Natural killer cell (primary cell): Measurements from ENCODE around the gene CNGA4. TPM values are rescaled to one million over a fixed set of nuclear protein-coding genes. Genes with fewer than 3 reads are reported as not detected.

ENCODE experiments used
- ATAC-seq, 3 donors: fragments of 150-1000 bp in 2 of 3; fragments of 200-7000 bp in 1 of 3; cut with Tn5 transposase; 1 replicate in 1 of 3; 2 replicates in 2 of 3; pipeline ENCODE4 v1.10.0; 2021; ENCODE audit warnings: mild to moderate bottlenecking in 2 of 3, moderate library complexity in 2 of 3
- DNase-seq, 2 donors: peaks; one replicate each; pipeline versions ENCODE4 v3.0.0 to v3.0.0-alpha.2; 2013 to 2021; ENCODE audit warnings: mixed read lengths in 1 of 2
- H3K27ac ChIP-seq: one replicate; pipeline ENCODE4 v1.5.1; 2013; ENCODE audit warnings: mild to moderate bottlenecking, low read length
- H3K27me3 ChIP-seq: one replicate; pipeline ENCODE4 v1.6.1; 2013; ENCODE audit warnings: low read length; ENCODE audit not compliant: control insufficient read depth, insufficient read depth
- H3K36me3 ChIP-seq: one replicate; pipeline ENCODE4 v1.6.1; 2013; ENCODE audit warnings: low read length; ENCODE audit not compliant: control insufficient read depth, insufficient read depth
- H3K4me1 ChIP-seq: one replicate; pipeline ENCODE4 v1.6.1; 2013; ENCODE audit warnings: low read length; ENCODE audit not compliant: control insufficient read depth, insufficient read depth
- H3K4me3 ChIP-seq: one replicate; pipeline ENCODE4 v1.5.1; 2013; ENCODE audit warnings: low read length
- H3K9me3 ChIP-seq: one replicate; pipeline ENCODE4 v1.6.1; 2013; ENCODE audit warnings: low read length; ENCODE audit not compliant: control insufficient read depth, insufficient read depth
- H3K27ac Mint-ChIP-seq, 2 donors: one replicate each; pipeline ENCODE4 v1.8.0; 2022; ENCODE audit warnings: mild to moderate bottlenecking in 2 of 2, mixed read lengths in 2 of 2, moderate library complexity in 1 of 2
- H3K27me3 Mint-ChIP-seq, 2 donors: one replicate each; pipeline ENCODE4 v1.8.0; 2022; ENCODE audit warnings: low read depth in 2 of 2, mixed read lengths in 2 of 2
- H3K36me3 Mint-ChIP-seq: one replicate; pipeline ENCODE4 v1.8.0; 2022; ENCODE audit warnings: mixed read lengths
- H3K4me1 Mint-ChIP-seq, 2 donors: one replicate each; pipeline ENCODE4 v1.8.0; 2022; ENCODE audit warnings: mixed read lengths in 2 of 2
- H3K4me3 Mint-ChIP-seq: one replicate; pipeline ENCODE4 v1.8.0; 2022; ENCODE audit warnings: mild to moderate bottlenecking, moderate library complexity, mixed read lengths
- H3K9me3 Mint-ChIP-seq, 2 donors: one replicate each; pipeline ENCODE4 v1.8.0; 2022; ENCODE audit warnings: mixed read lengths in 2 of 2
- WGBS: methylation state at CpG from one replicate; pipeline ENCODE4 v1.1.7; 2013; ENCODE audit warnings: missing lambda C conversion rate; ENCODE audit not compliant: insufficient coverage; 5-methylcytosine and 5-hydroxymethylcytosine counted together
- intact Hi-C: fragments of 100-400 bp; cut with micrococcal nuclease; formaldehyde crosslinking; loops from one replicate; pipeline ENCODE4 v1.14.2; 2022
- total RNA-seq, 4 donors: library from RNA; stranded (reverse); fragments of 120-200 nt in 1 of 4; gene quantifications; one replicate each; pipeline versions ENCODE4 v1.2.3 to v1.2.4, GENCODE V29; 2013 to 2022
- TF ChIP-seq, protein P1 (sequence below): fragments of 200-600 bp; IDR thresholded peaks from one replicate; pipeline ENCODE4 v1.8.0; 2022; ENCODE audit warnings: antibody characterized with exemption

The CNGA4 gene
- total RNA-seq, 3 donors from 2014 or later (not counting 1 experiment from before 2014, with no cell fraction given) = 0.35 to 0.50 (median 0.39) TPM

- H3K27ac Mint-ChIP-seq = peak overlapping the region; percentile 89 to 90
- H3K4me1 ChIP-seq = peaks cover 61% of the 10 kb centered on the region
- no peaks in the 10 kb centered on the region for H3K27me3 ChIP-seq
- peak in 1 of 2 donors; percentile 34 for DNase-seq
- no peaks in the 10 kb centered on the region for H3K9me3 ChIP-seq
- H3K27me3 Mint-ChIP-seq = no peaks in the 10 kb centered on the region
- WGBS = 58% methylated on average over 2 of the region's 2 CpGs
- ATAC-seq = peak; percentile 65 to 83 (median 69)
- peak overlapping the region; percentile 84 for H3K4me3 Mint-ChIP-seq
- no peaks in the 10 kb centered on the region for H3K36me3 Mint-ChIP-seq
- H3K4me1 Mint-ChIP-seq = peaks cover 86 to 90% of the 10 kb centered on the region in 2 donors
- peak overlapping the region; percentile 82 for H3K27ac ChIP-seq
- TF ChIP-seq, protein P1, sequence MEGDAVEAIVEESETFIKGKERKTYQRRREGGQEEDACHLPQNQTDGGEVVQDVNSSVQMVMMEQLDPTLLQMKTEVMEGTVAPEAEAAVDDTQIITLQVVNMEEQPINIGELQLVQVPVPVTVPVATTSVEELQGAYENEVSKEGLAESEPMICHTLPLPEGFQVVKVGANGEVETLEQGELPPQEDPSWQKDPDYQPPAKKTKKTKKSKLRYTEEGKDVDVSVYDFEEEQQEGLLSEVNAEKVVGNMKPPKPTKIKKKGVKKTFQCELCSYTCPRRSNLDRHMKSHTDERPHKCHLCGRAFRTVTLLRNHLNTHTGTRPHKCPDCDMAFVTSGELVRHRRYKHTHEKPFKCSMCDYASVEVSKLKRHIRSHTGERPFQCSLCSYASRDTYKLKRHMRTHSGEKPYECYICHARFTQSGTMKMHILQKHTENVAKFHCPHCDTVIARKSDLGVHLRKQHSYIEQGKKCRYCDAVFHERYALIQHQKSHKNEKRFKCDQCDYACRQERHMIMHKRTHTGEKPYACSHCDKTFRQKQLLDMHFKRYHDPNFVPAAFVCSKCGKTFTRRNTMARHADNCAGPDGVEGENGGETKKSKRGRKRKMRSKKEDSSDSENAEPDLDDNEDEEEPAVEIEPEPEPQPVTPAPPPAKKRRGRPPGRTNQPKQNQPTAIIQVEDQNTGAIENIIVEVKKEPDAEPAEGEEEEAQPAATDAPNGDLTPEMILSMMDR = no peak
- H3K9me3 Mint-ChIP-seq = peaks cover 0 to 3% of the 10 kb centered on the region in 2 donors
- H3K4me3 ChIP-seq = no peak overlapping the region
- peaks cover 7% of the 10 kb centered on the region for H3K36me3 ChIP-seq
- intact Hi-C loops = loop anchor here (1.0 to 5.0 kb wide), 3 partner anchors 27 to 281 kb away; partner anchors contain the start of genes ARFIP2, FHIP1B and TIMM10B
Measured at GRCh38 chr11:6201481-6201880, 37.4 kb upstream of the CNGA4 start.

- WGBS = 46% methylated on average over 1 of the region's 1 CpG
- Mint-ChIP-seq H3K9me3 (peaks cover 0 to 3% of the 10 kb centered on the region in 2 donors), H3K27ac (peak overlapping the region; percentile 89 to 90), H3K27me3 (no peaks in the 10 kb centered on the region), H3K4me1 (peaks cover 82 to 92% of the 10 kb centered on the region in 2 donors), H3K4me3 (peak overlapping the region; percentile 84), H3K36me3 (no peaks in the 10 kb centered on the region)
- Histone ChIP-seq H3K36me3 (peaks cover 8% of the 10 kb centered on the region), H3K27me3 (no peaks in the 10 kb centered on the region), H3K4me1 (peaks cover 55% of the 10 kb centered on the region), H3K9me3 (no peaks in the 10 kb centered on the region), H3K4me3 (no peak overlapping the region), H3K27ac (peak overlapping the region; percentile 58)
- intact Hi-C loops = loop anchor here (5.0 kb wide), 1 partner anchor 280 kb away; the partner anchor contains the start of genes ARFIP2 and TIMM10B
- TF ChIP-seq, protein P1 = no peak
- ATAC-seq (peak in 2 of 3 donors; percentile 9 to 17), DNase-seq (no peak)
Measured at GRCh38 chr11:6202041-6202440, 36.8 kb upstream of the CNGA4 start.

GRCh38 chr11:6203327-6203726 lies 35.6 kb upstream of the CNGA4 start:
- Histone ChIP-seq H3K36me3 (peaks cover 13% of the 10 kb centered on the region), H3K4me1 (peaks cover 53% of the 10 kb centered on the region), H3K27ac (peak overlapping the region; percentile 15), H3K9me3 (no peaks in the 10 kb centered on the region), H3K27me3 (no peaks in the 10 kb centered on the region), H3K4me3 (no peak overlapping the region)
- intact Hi-C loops = loop anchor here (5.0 kb wide), 1 partner anchor 279 kb away; the partner anchor contains the start of genes ARFIP2 and TIMM10B
- Mint-ChIP-seq H3K4me3 (peak overlapping the region; percentile 82), H3K27ac (peak overlapping the region; percentile 89 to 90), H3K27me3 (no peaks in the 10 kb centered on the region), H3K9me3 (peaks cover 0 to 3% of the 10 kb centered on the region in 2 donors), H3K36me3 (no peaks in the 10 kb centered on the region), H3K4me1 (peaks cover 69 to 82% of the 10 kb centered on the region in 2 donors)
- TF ChIP-seq, protein P1 = no peak
- peak in 1 of 2 donors; percentile 62 for DNase-seq
- peak; percentile 24 to 56 (median 54) for ATAC-seq
- 6% methylated on average over 3 of the region's 3 CpGs for WGBS
